ENCODE data around the gene ASTE1.

The ASTE1 gene

DNA sequence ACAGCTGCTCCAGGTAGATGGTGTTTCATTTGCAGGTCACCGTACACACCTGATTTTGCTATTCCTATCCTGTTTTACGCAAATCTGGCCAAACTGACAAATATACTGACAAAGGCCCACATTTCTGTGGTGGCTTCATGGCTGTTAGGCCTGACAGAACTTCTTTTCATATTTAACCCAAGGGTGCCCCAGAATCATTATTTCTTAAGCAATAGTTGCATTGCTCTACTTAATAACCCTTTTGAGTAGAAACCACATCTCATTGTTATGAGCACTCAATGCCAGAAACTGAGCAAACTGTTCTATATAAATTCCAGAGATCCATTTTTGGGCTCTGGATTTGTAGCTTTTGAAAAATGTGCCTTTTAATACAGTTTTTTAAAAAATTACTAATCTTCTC, 19.4 kb downstream of the ASTE1 start:
- H3K9me3 ChIP-seq (ENCODE audit: control insufficient read depth, insufficient read depth, low read length): no peaks in the 10 kb centered on the region
- no peaks in the 10 kb centered on the region for H3K27me3 ChIP-seq (ENCODE audit: control insufficient read depth, insufficient read depth, low read length)
- H3K4me3 ChIP-seq (ENCODE audit: low read depth, low read length): no peak overlapping the region
- no peaks in the 10 kb centered on the region for H3K4me1 ChIP-seq (ENCODE audit: control insufficient read depth, insufficient read depth, low read length)
- no peaks in the 10 kb centered on the region for H3K36me3 ChIP-seq (ENCODE audit: control insufficient read depth, insufficient read depth, low read length)
- H3K9ac ChIP-seq (ENCODE audit: low read depth, low read length): no peak overlapping the region

DNA sequence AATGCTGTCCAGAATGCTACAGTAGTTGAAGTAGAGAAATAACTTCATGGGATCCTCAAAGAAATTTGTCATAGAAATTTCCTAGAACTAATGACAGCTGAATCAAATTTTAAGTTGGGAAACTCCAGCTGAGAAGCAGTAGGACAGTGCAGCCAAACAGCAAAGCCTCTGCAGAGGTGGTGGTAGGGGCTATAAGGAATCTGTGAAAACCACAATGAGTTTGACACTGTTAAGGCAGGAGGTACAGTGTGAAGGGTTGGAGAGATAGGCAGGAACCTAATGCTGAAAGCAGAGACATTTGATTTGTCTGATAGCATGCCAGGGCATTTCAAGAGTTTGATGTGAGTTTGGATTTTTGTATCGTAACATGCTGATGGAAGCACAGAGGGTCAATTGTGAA, 22.0 kb downstream of the ASTE1 start:
- Histone ChIP-seq H3K4me1 (ENCODE audit: control insufficient read depth, insufficient read depth, low read length) (no peaks in the 10 kb centered on the region), H3K27me3 (ENCODE audit: control insufficient read depth, insufficient read depth, low read length) (no peaks in the 10 kb centered on the region), H3K9ac (ENCODE audit: low read depth, low read length) (no peak overlapping the region)

GRCh38 chr3:131001071-131001470, 25.6 kb downstream of the ASTE1 start:
- Histone ChIP-seq H3K36me3 (ENCODE audit: control insufficient read depth, insufficient read depth, low read length) (no peaks in the 10 kb centered on the region), H3K27me3 (ENCODE audit: control insufficient read depth, insufficient read depth, low read length) (no peaks in the 10 kb centered on the region), H3K9me3 (ENCODE audit: control insufficient read depth, insufficient read depth, low read length) (no peaks in the 10 kb centered on the region), H3K9ac (ENCODE audit: low read depth, low read length) (no peak overlapping the region), H3K4me3 (ENCODE audit: low read depth, low read length) (no peak overlapping the region), H3K4me1 (ENCODE audit: control insufficient read depth, insufficient read depth, low read length) (no peaks in the 10 kb centered on the region)

More for the DNA sequence above, 22.0 kb downstream of the ASTE1 start:
- no peak overlapping the region for H3K4me3 ChIP-seq (ENCODE audit: low read depth, low read length)
- no peaks in the 10 kb centered on the region for H3K36me3 ChIP-seq (ENCODE audit: control insufficient read depth, insufficient read depth, low read length)
- no peaks in the 10 kb centered on the region for H3K9me3 ChIP-seq (ENCODE audit: control insufficient read depth, insufficient read depth, low read length)

DNA sequence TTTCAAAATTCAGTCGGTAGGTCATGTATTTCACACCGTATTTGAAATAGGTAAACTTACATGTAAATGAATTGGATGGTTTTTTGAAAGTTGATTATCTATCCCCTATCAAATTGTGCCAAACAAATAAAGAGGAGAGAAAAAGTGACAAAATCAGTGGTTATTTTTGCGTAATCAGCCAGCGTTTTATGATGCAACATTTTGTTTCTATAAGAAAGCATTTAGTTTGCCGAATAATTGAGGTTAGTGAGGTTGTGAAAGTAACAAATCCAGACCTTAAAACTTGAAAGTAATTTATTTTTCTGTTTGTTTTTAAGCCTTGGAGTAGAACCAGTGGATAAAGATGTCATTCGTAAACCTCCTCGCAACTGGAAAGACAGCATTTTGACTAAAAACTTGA, 29.3 kb downstream of the ASTE1 start:
- Histone ChIP-seq H3K4me3 (ENCODE audit: low read depth, low read length) (no peak overlapping the region), H3K9ac (ENCODE audit: low read depth, low read length) (no peak overlapping the region), H3K9me3 (ENCODE audit: control insufficient read depth, insufficient read depth, low read length) (no peaks in the 10 kb centered on the region), H3K27me3 (ENCODE audit: control insufficient read depth, insufficient read depth, low read length) (no peaks in the 10 kb centered on the region), H3K36me3 (ENCODE audit: control insufficient read depth, insufficient read depth, low read length) (no peaks in the 10 kb centered on the region), H3K4me1 (ENCODE audit: control insufficient read depth, insufficient read depth, low read length) (no peaks in the 10 kb centered on the region)

- Histone ChIP-seq H3K36me3 (ENCODE audit: control insufficient read depth, insufficient read depth, low read length) (peaks cover 3% of the 10 kb centered on the region), H3K4me1 (ENCODE audit: control insufficient read depth, insufficient read depth, low read length) (no peaks in the 10 kb centered on the region), H3K27me3 (ENCODE audit: control insufficient read depth, insufficient read depth, low read length) (no peaks in the 10 kb centered on the region), H3K9ac (ENCODE audit: low read depth, low read length) (no peak overlapping the region), H3K4me3 (ENCODE audit: low read depth, low read length) (no peak overlapping the region), H3K9me3 (ENCODE audit: control insufficient read depth, insufficient read depth, low read length) (no peaks in the 10 kb centered on the region)
Measured at GRCh38 chr3:130992344-130992743, 34.3 kb downstream of the ASTE1 start.

DNA sequence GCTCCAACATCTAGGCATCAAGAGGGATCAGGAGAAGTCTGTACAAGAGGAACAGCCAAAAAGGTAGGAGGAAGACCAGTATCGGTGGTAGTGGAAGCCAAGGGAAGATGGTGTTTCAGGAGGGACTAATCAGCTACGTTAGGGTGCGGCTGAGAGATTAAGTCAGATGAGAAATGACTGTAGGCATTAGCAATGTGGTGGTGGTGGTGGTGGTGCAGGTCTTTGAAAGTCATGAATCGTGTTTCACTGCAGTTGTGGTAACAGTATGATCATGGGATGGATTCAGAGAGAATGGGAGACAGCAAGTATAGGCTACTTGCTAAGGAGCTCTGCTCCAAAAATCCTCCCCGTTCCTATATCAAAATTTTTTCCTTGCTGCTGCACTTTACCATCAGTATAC, 35.5 kb downstream of the ASTE1 start:
- no peaks in the 10 kb centered on the region for H3K4me1 ChIP-seq (ENCODE audit: control insufficient read depth, insufficient read depth, low read length)
- no peak overlapping the region for H3K9ac ChIP-seq (ENCODE audit: low read depth, low read length)
- H3K9me3 ChIP-seq (ENCODE audit: control insufficient read depth, insufficient read depth, low read length): no peaks in the 10 kb centered on the region
- H3K27me3 ChIP-seq (ENCODE audit: control insufficient read depth, insufficient read depth, low read length): no peaks in the 10 kb centered on the region
- peaks cover 3% of the 10 kb centered on the region for H3K36me3 ChIP-seq (ENCODE audit: control insufficient read depth, insufficient read depth, low read length)
- H3K4me3 ChIP-seq (ENCODE audit: low read depth, low read length): no peak overlapping the region

DNA sequence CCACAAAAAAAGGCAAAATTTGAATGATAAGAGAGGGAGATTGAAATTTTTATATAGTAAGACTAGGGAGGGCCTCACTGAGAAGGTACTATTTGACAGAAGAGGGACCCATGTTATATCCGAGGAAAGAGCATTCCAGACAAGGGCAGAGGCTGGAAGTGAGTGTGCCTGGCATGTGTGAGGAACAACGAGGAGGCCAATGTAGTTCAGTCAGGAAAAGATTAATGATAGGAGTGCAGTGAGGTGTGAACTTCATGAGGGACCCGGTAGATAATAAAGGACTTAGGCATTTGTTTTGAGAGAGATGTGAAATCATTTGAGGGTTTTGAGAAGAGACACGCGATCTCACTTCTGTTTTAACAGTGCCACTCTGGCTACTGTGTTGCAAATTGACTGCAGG, 36.3 kb downstream of the ASTE1 start:
- Histone ChIP-seq H3K4me1 (ENCODE audit: control insufficient read depth, insufficient read depth, low read length) (no peaks in the 10 kb centered on the region), H3K27me3 (ENCODE audit: control insufficient read depth, insufficient read depth, low read length) (no peaks in the 10 kb centered on the region), H3K36me3 (ENCODE audit: control insufficient read depth, insufficient read depth, low read length) (peaks cover 3% of the 10 kb centered on the region), H3K4me3 (ENCODE audit: low read depth, low read length) (no peak overlapping the region), H3K9me3 (ENCODE audit: control insufficient read depth, insufficient read depth, low read length) (no peaks in the 10 kb centered on the region), H3K9ac (ENCODE audit: low read depth, low read length) (no peak overlapping the region)

GRCh38 chr3:130981469-130981868, 45.2 kb downstream of the ASTE1 start:
- H3K9ac ChIP-seq (ENCODE audit: low read depth, low read length): no peak overlapping the region
- H3K9me3 ChIP-seq (ENCODE audit: control insufficient read depth, insufficient read depth, low read length): no peaks in the 10 kb centered on the region
- H3K4me3 ChIP-seq (ENCODE audit: low read depth, low read length): no peak overlapping the region
- no peaks in the 10 kb centered on the region for H3K4me1 ChIP-seq (ENCODE audit: control insufficient read depth, insufficient read depth, low read length)
- H3K27me3 ChIP-seq (ENCODE audit: control insufficient read depth, insufficient read depth, low read length): no peaks in the 10 kb centered on the region
- H3K36me3 ChIP-seq (ENCODE audit: control insufficient read depth, insufficient read depth, low read length): no peaks in the 10 kb centered on the region

GRCh38 chr3:130979117-130979516, 47.5 kb downstream of the ASTE1 start:
- Histone ChIP-seq H3K9ac (ENCODE audit: low read depth, low read length) (no peak overlapping the region), H3K9me3 (ENCODE audit: control insufficient read depth, insufficient read depth, low read length) (no peaks in the 10 kb centered on the region), H3K4me1 (ENCODE audit: control insufficient read depth, insufficient read depth, low read length) (no peaks in the 10 kb centered on the region), H3K27me3 (ENCODE audit: control insufficient read depth, insufficient read depth, low read length) (no peaks in the 10 kb centered on the region), H3K4me3 (ENCODE audit: low read depth, low read length) (no peak overlapping the region), H3K36me3 (ENCODE audit: control insufficient read depth, insufficient read depth, low read length) (no peaks in the 10 kb centered on the region)

DNA sequence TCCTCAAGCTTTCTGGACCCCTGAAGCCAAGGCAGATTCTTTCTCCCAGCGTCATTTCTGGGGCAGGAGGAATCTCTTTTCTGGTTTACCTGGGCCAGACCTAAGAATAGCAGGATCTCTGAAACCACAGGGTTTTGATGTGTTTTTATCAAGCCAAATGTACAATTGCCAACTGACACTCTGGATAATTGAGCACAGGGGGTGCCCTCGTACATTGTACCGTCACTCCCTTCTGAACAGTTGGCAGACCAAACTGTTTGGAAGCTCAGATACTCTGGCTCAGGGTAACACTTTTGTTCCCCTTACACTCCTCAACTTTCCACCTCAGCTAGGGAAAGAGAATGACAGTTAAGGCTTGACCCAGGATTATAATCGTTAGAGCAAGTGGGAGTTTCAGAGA, 49.9 kb downstream of the ASTE1 start:
- H3K36me3 ChIP-seq (ENCODE audit: control insufficient read depth, insufficient read depth, low read length): no peaks in the 10 kb centered on the region
- H3K4me3 ChIP-seq (ENCODE audit: low read depth, low read length): no peak overlapping the region
- no peaks in the 10 kb centered on the region for H3K27me3 ChIP-seq (ENCODE audit: control insufficient read depth, insufficient read depth, low read length)
- no peak overlapping the region for H3K9ac ChIP-seq (ENCODE audit: low read depth, low read length)
- H3K4me1 ChIP-seq (ENCODE audit: control insufficient read depth, insufficient read depth, low read length): no peaks in the 10 kb centered on the region
- H3K9me3 ChIP-seq (ENCODE audit: control insufficient read depth, insufficient read depth, low read length): no peaks in the 10 kb centered on the region

GRCh38 chr3:130975251-130975650, 51.4 kb downstream of the ASTE1 start:
- no peaks in the 10 kb centered on the region for H3K9me3 ChIP-seq (ENCODE audit: control insufficient read depth, insufficient read depth, low read length)
- H3K36me3 ChIP-seq (ENCODE audit: control insufficient read depth, insufficient read depth, low read length): no peaks in the 10 kb centered on the region
- no peak overlapping the region for H3K9ac ChIP-seq (ENCODE audit: low read depth, low read length)
- no peaks in the 10 kb centered on the region for H3K27me3 ChIP-seq (ENCODE audit: control insufficient read depth, insufficient read depth, low read length)
- no peaks in the 10 kb centered on the region for H3K4me1 ChIP-seq (ENCODE audit: control insufficient read depth, insufficient read depth, low read length)
- H3K4me3 ChIP-seq (ENCODE audit: low read depth, low read length): no peak overlapping the region

GRCh38 chr3:130974201-130974600, 52.4 kb downstream of the ASTE1 start:
- Histone ChIP-seq H3K9me3 (ENCODE audit: control insufficient read depth, insufficient read depth, low read length) (no peaks in the 10 kb centered on the region), H3K4me3 (ENCODE audit: low read depth, low read length) (no peak overlapping the region), H3K36me3 (ENCODE audit: control insufficient read depth, insufficient read depth, low read length) (no peaks in the 10 kb centered on the region), H3K4me1 (ENCODE audit: control insufficient read depth, insufficient read depth, low read length) (no peaks in the 10 kb centered on the region), H3K27me3 (ENCODE audit: control insufficient read depth, insufficient read depth, low read length) (no peaks in the 10 kb centered on the region), H3K9ac (ENCODE audit: low read depth, low read length) (no peak overlapping the region)

DNA sequence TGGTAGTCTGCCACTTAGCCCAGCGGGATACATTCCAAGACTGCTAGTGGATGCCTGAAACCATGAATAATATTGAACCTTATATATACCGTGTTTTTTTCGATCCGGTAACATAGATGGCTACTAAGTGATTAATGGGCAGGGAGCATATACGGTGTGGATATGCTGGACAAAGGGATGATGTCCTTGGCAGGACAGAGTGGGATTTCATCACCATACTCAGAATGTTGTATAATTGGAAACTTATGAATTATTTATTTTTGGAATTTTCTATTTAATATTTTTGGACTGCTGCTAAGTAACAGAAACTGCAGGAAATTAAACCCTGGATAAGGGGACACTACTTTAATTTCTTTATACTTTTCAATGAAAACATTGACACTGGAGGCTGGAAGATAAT, 53.2 kb downstream of the ASTE1 start:
- H3K36me3 ChIP-seq (ENCODE audit: control insufficient read depth, insufficient read depth, low read length): no peaks in the 10 kb centered on the region
- no peak overlapping the region for H3K9ac ChIP-seq (ENCODE audit: low read depth, low read length)
- no peaks in the 10 kb centered on the region for H3K4me1 ChIP-seq (ENCODE audit: control insufficient read depth, insufficient read depth, low read length)
- no peak overlapping the region for H3K4me3 ChIP-seq (ENCODE audit: low read depth, low read length)
- no peaks in the 10 kb centered on the region for H3K9me3 ChIP-seq (ENCODE audit: control insufficient read depth, insufficient read depth, low read length)
- no peaks in the 10 kb centered on the region for H3K27me3 ChIP-seq (ENCODE audit: control insufficient read depth, insufficient read depth, low read length)
